ENCODE measurements around the gene CEP89.

Gene CEP89

GRCh38 chr19:32877323-32877912, 94.3 kb downstream of the CEP89 start:
- no peaks in the 10 kb centered on the region for H3K4me1 ChIP-seq (ENCODE audit: control insufficient read depth, low read length)
- H3K4me2 ChIP-seq (ENCODE audit: low read length) = no peak overlapping the region
- H3K79me2 ChIP-seq (ENCODE audit: control insufficient read depth, low read length) = no peaks in the 10 kb centered on the region
- no peaks in the 10 kb centered on the region for H3K9me3 ChIP-seq (ENCODE audit: control insufficient read depth, insufficient read depth, low read length)
- no peaks in the 10 kb centered on the region for H4K20me1 ChIP-seq (ENCODE audit: control insufficient read depth, insufficient read depth, low read depth, low read length)
- no peak overlapping the region for H3K27ac ChIP-seq (ENCODE audit: low read depth, low read length)
- H3K9me2 ChIP-seq (replicated peaks; ENCODE audit: control insufficient read depth, low read length) = no peaks in the 10 kb centered on the region
- no peaks in the 10 kb centered on the region for H3K36me3 ChIP-seq (ENCODE audit: control insufficient read depth, low read length)
- no peaks in the 10 kb centered on the region for H3K27me3 ChIP-seq (ENCODE audit: control insufficient read depth, low read length)
- TF ChIP-seq EZH2phosphoT487 (IDR thresholded peaks at IDR 0.05; ENCODE audit: borderline replicate concordance, low read length) = no peak
- TF ChIP-seq, protein P1, sequence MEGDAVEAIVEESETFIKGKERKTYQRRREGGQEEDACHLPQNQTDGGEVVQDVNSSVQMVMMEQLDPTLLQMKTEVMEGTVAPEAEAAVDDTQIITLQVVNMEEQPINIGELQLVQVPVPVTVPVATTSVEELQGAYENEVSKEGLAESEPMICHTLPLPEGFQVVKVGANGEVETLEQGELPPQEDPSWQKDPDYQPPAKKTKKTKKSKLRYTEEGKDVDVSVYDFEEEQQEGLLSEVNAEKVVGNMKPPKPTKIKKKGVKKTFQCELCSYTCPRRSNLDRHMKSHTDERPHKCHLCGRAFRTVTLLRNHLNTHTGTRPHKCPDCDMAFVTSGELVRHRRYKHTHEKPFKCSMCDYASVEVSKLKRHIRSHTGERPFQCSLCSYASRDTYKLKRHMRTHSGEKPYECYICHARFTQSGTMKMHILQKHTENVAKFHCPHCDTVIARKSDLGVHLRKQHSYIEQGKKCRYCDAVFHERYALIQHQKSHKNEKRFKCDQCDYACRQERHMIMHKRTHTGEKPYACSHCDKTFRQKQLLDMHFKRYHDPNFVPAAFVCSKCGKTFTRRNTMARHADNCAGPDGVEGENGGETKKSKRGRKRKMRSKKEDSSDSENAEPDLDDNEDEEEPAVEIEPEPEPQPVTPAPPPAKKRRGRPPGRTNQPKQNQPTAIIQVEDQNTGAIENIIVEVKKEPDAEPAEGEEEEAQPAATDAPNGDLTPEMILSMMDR (IDR thresholded peaks at IDR 0.05; ENCODE audit: low read depth, low read length, poor library complexity, severe bottlenecking) = no peak
- H3K4me3 ChIP-seq (ENCODE audit: low read length) = no peak overlapping the region
- H3F3A ChIP-seq (ENCODE audit: control insufficient read depth, insufficient read depth) = no peaks in the 10 kb centered on the region

DNA sequence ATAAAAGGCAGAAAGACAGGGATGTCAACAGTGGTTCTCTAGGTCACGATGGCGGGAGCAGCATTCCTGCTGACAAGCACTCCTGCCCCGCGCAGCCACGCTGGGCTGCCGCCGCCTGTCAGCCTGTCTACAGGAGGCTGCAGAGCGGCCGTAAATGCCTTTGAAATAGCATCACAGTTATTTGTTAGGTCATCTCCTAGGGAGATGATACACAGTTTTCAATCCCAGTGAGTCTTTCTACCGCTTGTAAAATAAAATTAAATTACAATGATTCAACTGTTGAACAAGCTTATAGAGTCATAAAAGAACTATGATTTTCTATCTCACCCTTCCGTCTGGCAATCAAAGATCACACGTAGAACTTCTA, 94.9 kb downstream of the CEP89 start:
- no peaks in the 10 kb centered on the region for H3K27me3 ChIP-seq (ENCODE audit: control insufficient read depth, low read length)
- no peaks in the 10 kb centered on the region for H3K36me3 ChIP-seq (ENCODE audit: control insufficient read depth, low read length)
- no peak overlapping the region for H3K4me2 ChIP-seq (ENCODE audit: low read length)
- H3K9me2 ChIP-seq (replicated peaks; ENCODE audit: control insufficient read depth, low read length) = no peaks in the 10 kb centered on the region
- H3F3A ChIP-seq (ENCODE audit: control insufficient read depth, insufficient read depth) = no peaks in the 10 kb centered on the region
- TF ChIP-seq EZH2phosphoT487 (IDR thresholded peaks at IDR 0.05; ENCODE audit: borderline replicate concordance, low read length) = no peak
- TF ChIP-seq, protein P1 (IDR thresholded peaks at IDR 0.05; ENCODE audit: low read depth, low read length, poor library complexity, severe bottlenecking) = no peak
- no peaks in the 10 kb centered on the region for H4K20me1 ChIP-seq (ENCODE audit: control insufficient read depth, insufficient read depth, low read depth, low read length)
- no peaks in the 10 kb centered on the region for H3K79me2 ChIP-seq (ENCODE audit: control insufficient read depth, low read length)
- H3K9me3 ChIP-seq (ENCODE audit: control insufficient read depth, insufficient read depth, low read length) = no peaks in the 10 kb centered on the region
- H3K4me1 ChIP-seq (ENCODE audit: control insufficient read depth, low read length) = no peaks in the 10 kb centered on the region
- no peak overlapping the region for H3K4me3 ChIP-seq (ENCODE audit: low read length)
- H3K27ac ChIP-seq (ENCODE audit: low read depth, low read length) = no peak overlapping the region

GRCh38 chr19:32876236-32876918, 95.4 kb downstream of the CEP89 start:
- TF ChIP-seq, protein P1 (IDR thresholded peaks at IDR 0.05; ENCODE audit: low read depth, low read length, poor library complexity, severe bottlenecking) = no peak
- no peak for TF ChIP-seq EZH2phosphoT487 (IDR thresholded peaks at IDR 0.05; ENCODE audit: borderline replicate concordance, low read length)
- H3K27me3 ChIP-seq (ENCODE audit: control insufficient read depth, low read length) = no peaks in the 10 kb centered on the region
- no peaks in the 10 kb centered on the region for H3K36me3 ChIP-seq (ENCODE audit: control insufficient read depth, low read length)

More at GRCh38 chr19:32876236-32876918, 95.4 kb downstream of the CEP89 start:
- Histone ChIP-seq H3F3A (ENCODE audit: control insufficient read depth, insufficient read depth) (no peaks in the 10 kb centered on the region), H3K9me3 (ENCODE audit: control insufficient read depth, insufficient read depth, low read length) (no peaks in the 10 kb centered on the region), H3K79me2 (ENCODE audit: control insufficient read depth, low read length) (no peaks in the 10 kb centered on the region), H3K4me2 (ENCODE audit: low read length) (no peak overlapping the region), H3K4me1 (ENCODE audit: control insufficient read depth, low read length) (no peaks in the 10 kb centered on the region), H3K4me3 (ENCODE audit: low read length) (no peak overlapping the region), H3K27ac (ENCODE audit: low read depth, low read length) (no peak overlapping the region), H4K20me1 (ENCODE audit: control insufficient read depth, insufficient read depth, low read depth, low read length) (no peaks in the 10 kb centered on the region), H3K9me2 (replicated peaks; ENCODE audit: control insufficient read depth, low read length) (no peaks in the 10 kb centered on the region)

Data from DOHH2 (cell line).